ENCODE results near the gene MS4A6E.

DNA sequence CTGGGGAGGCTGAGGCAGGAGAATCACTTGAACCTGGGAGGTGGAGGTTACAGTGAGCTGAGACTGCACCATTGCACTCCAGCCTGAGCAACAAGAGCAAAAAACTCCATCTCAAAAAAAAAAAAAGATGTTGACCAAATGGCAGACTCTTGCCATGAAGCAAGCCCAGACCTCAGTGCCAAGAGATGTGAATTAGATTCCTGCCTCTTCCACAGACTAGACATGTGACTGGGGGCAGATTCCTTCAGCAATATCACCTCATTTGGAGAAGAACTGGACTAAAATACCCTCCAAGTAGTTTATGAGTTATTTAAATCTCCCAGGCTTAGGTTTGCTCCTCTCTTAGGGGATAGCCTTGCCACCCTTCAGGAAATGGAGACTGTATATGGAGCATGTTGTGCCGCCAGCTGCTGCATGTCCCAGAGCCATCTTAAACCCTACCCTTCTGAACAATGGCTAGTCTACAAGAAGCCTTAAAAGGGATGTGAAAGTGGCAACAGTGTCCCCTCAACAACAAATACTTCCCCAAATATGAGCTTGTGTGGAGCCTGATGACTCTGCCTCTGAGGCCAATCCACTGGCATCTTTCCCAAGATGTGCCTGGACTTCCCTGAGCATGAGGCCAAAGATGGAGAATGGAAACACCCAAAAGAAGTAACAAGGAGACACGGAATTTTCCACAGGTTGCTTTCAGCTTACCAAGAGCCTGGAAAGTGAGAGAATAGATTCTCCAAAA is 50.5 kb downstream of the MS4A6E start:
- TF ChIP-seq, protein P1, sequence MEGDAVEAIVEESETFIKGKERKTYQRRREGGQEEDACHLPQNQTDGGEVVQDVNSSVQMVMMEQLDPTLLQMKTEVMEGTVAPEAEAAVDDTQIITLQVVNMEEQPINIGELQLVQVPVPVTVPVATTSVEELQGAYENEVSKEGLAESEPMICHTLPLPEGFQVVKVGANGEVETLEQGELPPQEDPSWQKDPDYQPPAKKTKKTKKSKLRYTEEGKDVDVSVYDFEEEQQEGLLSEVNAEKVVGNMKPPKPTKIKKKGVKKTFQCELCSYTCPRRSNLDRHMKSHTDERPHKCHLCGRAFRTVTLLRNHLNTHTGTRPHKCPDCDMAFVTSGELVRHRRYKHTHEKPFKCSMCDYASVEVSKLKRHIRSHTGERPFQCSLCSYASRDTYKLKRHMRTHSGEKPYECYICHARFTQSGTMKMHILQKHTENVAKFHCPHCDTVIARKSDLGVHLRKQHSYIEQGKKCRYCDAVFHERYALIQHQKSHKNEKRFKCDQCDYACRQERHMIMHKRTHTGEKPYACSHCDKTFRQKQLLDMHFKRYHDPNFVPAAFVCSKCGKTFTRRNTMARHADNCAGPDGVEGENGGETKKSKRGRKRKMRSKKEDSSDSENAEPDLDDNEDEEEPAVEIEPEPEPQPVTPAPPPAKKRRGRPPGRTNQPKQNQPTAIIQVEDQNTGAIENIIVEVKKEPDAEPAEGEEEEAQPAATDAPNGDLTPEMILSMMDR (IDR thresholded peaks at IDR 0.05): no peak
- no peak for TF ChIP-seq EZH2 (IDR thresholded peaks at IDR 0.05; ENCODE audit: borderline replicate concordance, insufficient read depth, low read depth, low read length, poor library complexity, severe bottlenecking)

Measured in B cell (primary cell).